SK-N-SH treated with all-trans-retinoic acid at 6 μM for 48 hours (cell line): ENCODE measurements around the gene CORO1C.

ENCODE experiments used
- ATAC-seq: fragments of 200-7000 bp; cut with Tn5 transposase; 3 replicates; pipeline ENCODE4 v1.9.1; 2020; ENCODE audit warnings: mild to moderate bottlenecking, moderate library complexity
- ARNTL ChIP-seq: fragments of 450-650 bp; formaldehyde crosslinking; IDR thresholded peaks from 2 replicates; pipeline ENCODE4 v1.5.0; 2020; ENCODE audit warnings: low read depth, mild to moderate bottlenecking, moderate library complexity, borderline replicate concordance
- BACH2 ChIP-seq: fragments of 250-450 bp; sonication (Bioruptor Pico); IDR thresholded peaks from 2 replicates; pipeline ENCODE4 v1.9.0; 2021; ENCODE audit warnings: mild to moderate bottlenecking, borderline replicate concordance
- CREB5 ChIP-seq: fragments of 250-450 bp; sonication (Bioruptor Pico); IDR thresholded peaks from 2 replicates; pipeline ENCODE4 v1.5.1; 2020; ENCODE audit warnings: low read depth, mild to moderate bottlenecking, moderate library complexity
- CSDC2 ChIP-seq: fragments of 250-450 bp; sonication (Bioruptor Pico); IDR thresholded peaks from 2 replicates; pipeline ENCODE4 v1.5.0; 2020; ENCODE audit warnings: mild to moderate bottlenecking, moderate library complexity
- CSRNP3 ChIP-seq: fragments of 250-450 bp; sonication (Bioruptor Pico); IDR thresholded peaks from 2 replicates; pipeline ENCODE4 v1.5.1; 2021; ENCODE audit warnings: mild to moderate bottlenecking, moderate library complexity
- ESRRG ChIP-seq: fragments of 250-450 bp; sonication (Bioruptor Pico); IDR thresholded peaks from 2 replicates; pipeline ENCODE4 v1.6.1; 2021; ENCODE audit warnings: mild to moderate bottlenecking
- GLIS3 ChIP-seq: fragments of 250-450 bp; sonication (Bioruptor Pico); IDR thresholded peaks from 2 replicates; pipeline ENCODE4 v1.5.0; 2020; ENCODE audit warnings: mild to moderate bottlenecking, moderate library complexity
- ISL1 ChIP-seq: fragments of 250-450 bp; sonication (Bioruptor Pico); IDR thresholded peaks from 2 replicates; pipeline ENCODE4 v2.1.2; 2022; ENCODE audit warnings: mild to moderate bottlenecking, moderate library complexity
- OSR1 ChIP-seq: fragments of 250-450 bp; sonication (Bioruptor Pico); IDR thresholded peaks from 2 replicates; pipeline ENCODE4 v1.8.0; 2022; ENCODE audit warnings: moderate library complexity, mild to moderate bottlenecking, inconsistent platforms
- PATZ1 ChIP-seq: fragments of 250-450 bp; sonication (Bioruptor Pico); IDR thresholded peaks from 2 replicates; pipeline ENCODE4 v1.8.0; 2020; ENCODE audit warnings: mild to moderate bottlenecking, moderate library complexity, borderline replicate concordance
- POU6F1 ChIP-seq: fragments of 250-450 bp; sonication (Bioruptor Pico); IDR thresholded peaks from 2 replicates; pipeline ENCODE4 v1.8.0; 2021; ENCODE audit warnings: low read depth, mild to moderate bottlenecking, moderate library complexity, borderline replicate concordance
- PPARA ChIP-seq: fragments of 250-450 bp; sonication (Bioruptor Pico); IDR thresholded peaks from 2 replicates; pipeline ENCODE4 v1.5.0; 2020; ENCODE audit warnings: mild to moderate bottlenecking, borderline replicate concordance
- RARB ChIP-seq: fragments of 250-450 bp; sonication (Bioruptor Pico); IDR thresholded peaks from 2 replicates; pipeline ENCODE4 v1.8.0; 2021; ENCODE audit warnings: mild to moderate bottlenecking, moderate library complexity
- SNAI2 ChIP-seq: fragments of 250-450 bp; sonication (Bioruptor Pico); IDR thresholded peaks from 2 replicates; pipeline ENCODE4 v1.5.0; 2020; ENCODE audit warnings: mild to moderate bottlenecking, moderate library complexity
- TCF4 ChIP-seq: fragments of 250-450 bp; sonication (Bioruptor Pico); IDR thresholded peaks from 2 replicates; pipeline ENCODE4 v1.8.0; 2021; ENCODE audit warnings: mild to moderate bottlenecking, moderate library complexity, borderline replicate concordance
- TOX ChIP-seq: fragments of 250-450 bp; sonication (Bioruptor Pico); IDR thresholded peaks from 2 replicates; pipeline ENCODE4 v1.8.0; 2021; ENCODE audit warnings: mild to moderate bottlenecking, moderate library complexity, borderline replicate concordance
- TSHZ2 ChIP-seq: fragments of 250-450 bp; sonication (Bioruptor Pico); IDR thresholded peaks from 2 replicates; pipeline ENCODE4 v1.5.0; 2020; ENCODE audit warnings: mild to moderate bottlenecking, moderate library complexity
- ZC3H10 ChIP-seq: fragments of 250-450 bp; sonication (Bioruptor Pico); IDR thresholded peaks from 2 replicates; pipeline ENCODE4 v1.5.1; 2021; ENCODE audit warnings: mild to moderate bottlenecking, moderate library complexity
- ZFP3 ChIP-seq: fragments of 250-450 bp; sonication (Bioruptor Pico); IDR thresholded peaks from 2 replicates; pipeline ENCODE4 v1.5.0; 2020; ENCODE audit warnings: mild to moderate bottlenecking, moderate library complexity
- ZFP30 ChIP-seq: fragments of 450-650 bp; formaldehyde crosslinking; IDR thresholded peaks from 2 replicates; pipeline ENCODE4 v1.5.0; 2022; ENCODE audit warnings: mild to moderate bottlenecking, moderate library complexity
- ZNF565 ChIP-seq: fragments of 450-650 bp; formaldehyde crosslinking; conservative IDR thresholded peaks from 2 replicates; pipeline ENCODE4 v1.5.0; 2020; ENCODE audit warnings: low read depth, mild to moderate bottlenecking, moderate library complexity
- ZNF70 ChIP-seq: fragments of 450-650 bp; formaldehyde crosslinking; IDR thresholded peaks from 2 replicates; pipeline ENCODE4 v1.5.0; 2020; ENCODE audit warnings: mild to moderate bottlenecking, moderate library complexity
- ZNF8 ChIP-seq: fragments of 450-650 bp; formaldehyde crosslinking; IDR thresholded peaks from 2 replicates; pipeline ENCODE4 v1.5.0; 2020; ENCODE audit warnings: mild to moderate bottlenecking, moderate library complexity

The CORO1C gene

GRCh38 chr12:108679106-108679681 lies 52.1 kb downstream of the CORO1C start:
- TF ChIP-seq BACH2 = no peak
- no peak for TF ChIP-seq ISL1 (CRISPR knock-in tag)
- no peak for TF ChIP-seq ZNF8 (CRISPR knock-in tag)
- TF ChIP-seq POU6F1 (CRISPR knock-in tag) = no peak
- TF ChIP-seq CSRNP3 (CRISPR knock-in tag) = no peak
- TF ChIP-seq ZNF565 (CRISPR knock-in tag) = no peak
- no peak for TF ChIP-seq SNAI2 (CRISPR knock-in tag)
- TF ChIP-seq CSDC2 = no peak
- TF ChIP-seq OSR1 (CRISPR knock-in tag) = no peak
- no peak for TF ChIP-seq ZFP3 (CRISPR knock-in tag)
- TF ChIP-seq PATZ1 (CRISPR knock-in tag) = no peak
- TF ChIP-seq PPARA = no peak
- TF ChIP-seq TCF4 = no peak
- TF ChIP-seq TSHZ2 (CRISPR knock-in tag) = no peak
- TF ChIP-seq GLIS3 (CRISPR knock-in tag) = no peak
- TF ChIP-seq ZC3H10 (CRISPR knock-in tag) = no peak
- TF ChIP-seq ESRRG (CRISPR knock-in tag) = no peak
- TF ChIP-seq CREB5 (CRISPR knock-in tag) = no peak
- TF ChIP-seq ARNTL (CRISPR knock-in tag) = no peak
- TF ChIP-seq RARB = no peak
- no peak for ATAC-seq

- no peak for ATAC-seq
- TF ChIP-seq ISL1 (CRISPR knock-in tag) = no peak
- TF ChIP-seq TSHZ2 (CRISPR knock-in tag) = no peak
- no peak for TF ChIP-seq TOX
- no peak for TF ChIP-seq ARNTL (CRISPR knock-in tag)
- TF ChIP-seq ZNF565 (CRISPR knock-in tag) = no peak
- TF ChIP-seq GLIS3 (CRISPR knock-in tag) = no peak
- TF ChIP-seq ZFP30 (CRISPR knock-in tag) = no peak
- no peak for TF ChIP-seq ZNF70 (CRISPR knock-in tag)
- no peak for TF ChIP-seq SNAI2 (CRISPR knock-in tag)
- TF ChIP-seq ESRRG (CRISPR knock-in tag) = no peak
- no peak for TF ChIP-seq ZC3H10 (CRISPR knock-in tag)
- no peak for TF ChIP-seq BACH2
- TF ChIP-seq CREB5 (CRISPR knock-in tag) = no peak
- no peak for TF ChIP-seq PATZ1 (CRISPR knock-in tag)
- TF ChIP-seq ZNF8 (CRISPR knock-in tag) = no peak
- no peak for TF ChIP-seq RARB
- TF ChIP-seq PPARA = no peak
- TF ChIP-seq ZFP3 (CRISPR knock-in tag) = no peak
Observed at GRCh38 chr12:108678104-108678730, 53.1 kb downstream of the CORO1C start.
